Upper lobe of left lung (tissue), 4 donors: ENCODE measurements around the gene GNAO1.

ENCODE experiments used
- CTCF ChIP-seq, 6 experiments: fragments of 450-650 bp in 4 of 6; fragments of 200-600 bp in 2 of 6; sonication (generic) in 2 of 6; IDR thresholded peaks; one replicate each; pipeline ENCODE4 v1.5.1; 2016 to 2019; ENCODE audit warnings: antibody characterized with exemption in 6 of 6
- EP300 ChIP-seq, 4 donors: sonication (generic); formaldehyde crosslinking; IDR thresholded peaks; one replicate each; pipeline ENCODE4 v1.5.1; 2017; ENCODE audit warnings: antibody characterized with exemption in 4 of 4, control low read depth in 2 of 4
- POLR2A ChIP-seq, 4 donors: fragments of 450-650 bp; IDR thresholded peaks; one replicate each; pipeline ENCODE4 v1.5.1; 2016 to 2017; ENCODE audit warnings: antibody characterized with exemption in 4 of 4, mild to moderate bottlenecking in 2 of 4

- TF ChIP-seq CTCF (IDR thresholded peaks at IDR 0.05): no peak
- TF ChIP-seq EP300 (IDR thresholded peaks at IDR 0.05): no peak
- no peak for TF ChIP-seq POLR2A (IDR thresholded peaks at IDR 0.05)
Measured at GRCh38 chr16:56263711-56264608, 72.7 kb downstream of the GNAO1 start.
